ENCODE data around the gene RAD51B.

DNA sequence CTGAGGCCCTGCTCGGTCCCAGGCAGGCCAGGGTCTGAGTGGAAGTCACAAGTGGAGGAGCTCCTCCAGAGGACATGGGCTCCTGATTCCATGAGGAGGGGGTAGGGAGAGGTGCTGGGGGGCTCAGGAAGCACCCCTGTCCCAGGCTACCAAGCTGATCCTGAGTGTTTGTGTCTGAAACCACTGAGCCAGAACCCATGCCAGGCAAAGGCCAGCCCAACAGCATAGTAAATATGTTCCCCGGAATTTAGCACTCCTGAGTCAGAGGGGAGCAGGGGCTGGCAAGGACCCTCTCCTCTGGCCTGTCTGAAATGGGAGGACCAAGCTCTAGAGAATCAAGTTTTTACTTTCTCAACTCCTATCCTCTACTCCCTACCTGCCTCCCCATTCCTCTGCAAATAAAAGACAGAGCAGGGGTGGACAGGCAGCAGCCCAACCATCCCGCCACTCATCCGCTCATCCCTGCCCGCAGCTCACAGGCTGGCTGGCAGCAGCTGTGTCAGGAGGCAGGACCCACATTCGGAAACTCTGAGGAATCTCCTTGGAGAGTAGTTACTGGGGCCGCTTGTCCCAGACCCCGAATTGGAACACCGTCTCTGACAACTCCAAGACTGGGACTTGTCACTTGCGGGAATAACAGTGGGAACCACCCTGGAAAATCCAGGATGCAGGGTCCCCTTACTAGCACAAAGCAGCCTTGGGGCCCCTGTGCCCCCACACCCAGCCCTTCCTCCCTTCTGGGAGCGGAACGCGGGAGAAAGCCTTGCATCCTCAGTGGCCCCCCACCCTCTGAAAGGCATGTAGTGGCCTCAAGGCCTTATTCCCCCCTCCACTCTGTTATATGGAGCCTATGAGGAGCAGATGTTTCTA, 870.7 kb downstream of the RAD51B start:
- TF ChIP-seq CTCF (IDR thresholded peaks at IDR 0.05) (no peak), POLR2A (IDR thresholded peaks at IDR 0.05) (no peak)
